Stomach (tissue), 4 donors: ENCODE data around the gene CTIF.

Experiments used
- EP300 ChIP-seq: sonication (generic); formaldehyde crosslinking; IDR thresholded peaks from one replicate; pipeline ENCODE4 v1.6.1; 2017; ENCODE audit warnings: antibody characterized with exemption
- POLR2A ChIP-seq, 4 donors: fragments of 450-650 bp; IDR thresholded peaks; one replicate each; pipeline ENCODE4 v1.6.1; 2016; ENCODE audit warnings: antibody characterized with exemption in 4 of 4, control low read depth in 2 of 4, mild to moderate bottlenecking in 1 of 4, moderate library complexity in 1 of 4
- POLR2AphosphoS5 ChIP-seq, 3 donors: sonication (generic); formaldehyde crosslinking; IDR thresholded peaks; one replicate each; pipeline ENCODE4 v1.6.1; 2016; ENCODE audit warnings: antibody characterized with exemption in 3 of 3
- TF ChIP-seq, protein P1 (sequence below), 7 experiments: fragments of 450-650 bp in 4 of 7; fragments of 200-600 bp in 3 of 7; sonication (generic) in 3 of 7; IDR thresholded peaks; one replicate each; pipeline ENCODE4 v1.5.1; 2016 to 2019; ENCODE audit warnings: antibody characterized with exemption in 7 of 7, control low read depth in 2 of 7, mild to moderate bottlenecking in 1 of 7

DNA sequence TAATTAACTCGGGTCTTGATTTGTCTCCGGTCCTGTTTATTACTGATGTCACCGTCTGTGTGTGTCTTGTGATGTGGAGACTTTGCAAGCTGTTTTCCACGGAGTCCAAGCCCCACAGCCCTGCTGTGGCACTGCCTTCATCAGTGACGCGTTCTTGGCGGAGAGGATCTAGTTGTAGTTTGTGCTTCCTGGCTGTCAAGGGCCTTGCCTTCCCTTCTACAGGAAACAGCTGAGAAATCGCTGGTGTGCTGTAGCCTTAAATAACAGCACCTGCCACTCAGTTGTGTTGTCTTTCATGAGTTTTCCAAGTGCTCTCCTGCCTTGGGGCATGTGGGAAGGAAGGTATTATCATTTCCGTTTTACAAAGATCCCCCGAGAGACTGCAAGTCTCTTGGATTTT is 26.3 kb downstream of the CTIF start:
- TF ChIP-seq, protein P1, sequence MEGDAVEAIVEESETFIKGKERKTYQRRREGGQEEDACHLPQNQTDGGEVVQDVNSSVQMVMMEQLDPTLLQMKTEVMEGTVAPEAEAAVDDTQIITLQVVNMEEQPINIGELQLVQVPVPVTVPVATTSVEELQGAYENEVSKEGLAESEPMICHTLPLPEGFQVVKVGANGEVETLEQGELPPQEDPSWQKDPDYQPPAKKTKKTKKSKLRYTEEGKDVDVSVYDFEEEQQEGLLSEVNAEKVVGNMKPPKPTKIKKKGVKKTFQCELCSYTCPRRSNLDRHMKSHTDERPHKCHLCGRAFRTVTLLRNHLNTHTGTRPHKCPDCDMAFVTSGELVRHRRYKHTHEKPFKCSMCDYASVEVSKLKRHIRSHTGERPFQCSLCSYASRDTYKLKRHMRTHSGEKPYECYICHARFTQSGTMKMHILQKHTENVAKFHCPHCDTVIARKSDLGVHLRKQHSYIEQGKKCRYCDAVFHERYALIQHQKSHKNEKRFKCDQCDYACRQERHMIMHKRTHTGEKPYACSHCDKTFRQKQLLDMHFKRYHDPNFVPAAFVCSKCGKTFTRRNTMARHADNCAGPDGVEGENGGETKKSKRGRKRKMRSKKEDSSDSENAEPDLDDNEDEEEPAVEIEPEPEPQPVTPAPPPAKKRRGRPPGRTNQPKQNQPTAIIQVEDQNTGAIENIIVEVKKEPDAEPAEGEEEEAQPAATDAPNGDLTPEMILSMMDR (IDR thresholded peaks at IDR 0.05) = no peak
- TF ChIP-seq EP300 (no peak), POLR2AphosphoS5 (IDR thresholded peaks at IDR 0.05) (no peak), POLR2A (IDR thresholded peaks at IDR 0.05) (no peak)
